ENCODE measurements around the gene OSBPL5. TPM values are rescaled to one million over a fixed set of nuclear protein-coding genes. Genes with fewer than 3 reads are reported as not detected.

The OSBPL5 gene
- total RNA-seq, 2 donors from 2014 or later = 34.0 to 69.5 TPM

GRCh38 chr11:3080733-3081385, 84.3 kb downstream of the OSBPL5 start:
- Histone ChIP-seq H3K4me3 (no peak overlapping the region), H3K27ac (no peak overlapping the region), H3K36me3 (no peaks in the 10 kb centered on the region), H3K9me3 (no peaks in the 10 kb centered on the region), H3K9ac (ENCODE audit: low read depth in 2 of 2, low read length in 2 of 2) (no peak overlapping the region), H3K4me1 (no peaks in the 10 kb centered on the region), H3K27me3 (no peaks in the 10 kb centered on the region)
- no peak for DNase-seq
- intact Hi-C loops (cut with DNase I) = no loop called here
- TF ChIP-seq, protein P1, sequence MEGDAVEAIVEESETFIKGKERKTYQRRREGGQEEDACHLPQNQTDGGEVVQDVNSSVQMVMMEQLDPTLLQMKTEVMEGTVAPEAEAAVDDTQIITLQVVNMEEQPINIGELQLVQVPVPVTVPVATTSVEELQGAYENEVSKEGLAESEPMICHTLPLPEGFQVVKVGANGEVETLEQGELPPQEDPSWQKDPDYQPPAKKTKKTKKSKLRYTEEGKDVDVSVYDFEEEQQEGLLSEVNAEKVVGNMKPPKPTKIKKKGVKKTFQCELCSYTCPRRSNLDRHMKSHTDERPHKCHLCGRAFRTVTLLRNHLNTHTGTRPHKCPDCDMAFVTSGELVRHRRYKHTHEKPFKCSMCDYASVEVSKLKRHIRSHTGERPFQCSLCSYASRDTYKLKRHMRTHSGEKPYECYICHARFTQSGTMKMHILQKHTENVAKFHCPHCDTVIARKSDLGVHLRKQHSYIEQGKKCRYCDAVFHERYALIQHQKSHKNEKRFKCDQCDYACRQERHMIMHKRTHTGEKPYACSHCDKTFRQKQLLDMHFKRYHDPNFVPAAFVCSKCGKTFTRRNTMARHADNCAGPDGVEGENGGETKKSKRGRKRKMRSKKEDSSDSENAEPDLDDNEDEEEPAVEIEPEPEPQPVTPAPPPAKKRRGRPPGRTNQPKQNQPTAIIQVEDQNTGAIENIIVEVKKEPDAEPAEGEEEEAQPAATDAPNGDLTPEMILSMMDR (IDR thresholded peaks at IDR 0.05) = no peak

DNA sequence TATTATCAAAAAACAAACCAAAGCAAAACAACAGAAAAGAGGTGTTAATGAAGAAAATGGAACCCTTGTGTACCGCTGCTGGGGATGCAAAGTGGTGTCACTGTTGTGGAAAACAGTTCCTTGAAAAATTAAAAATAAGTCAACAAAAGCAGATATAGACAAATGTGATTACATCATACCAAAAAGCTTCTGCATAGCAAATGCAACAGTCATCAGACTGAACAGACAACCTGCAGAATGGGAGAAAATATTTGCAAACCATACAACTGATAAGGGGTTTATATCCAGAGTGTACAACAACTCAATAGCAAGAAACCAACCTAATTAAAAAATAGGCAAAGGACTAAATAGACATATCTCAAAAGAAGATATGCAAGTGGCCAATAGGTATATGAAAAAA, 85.0 kb downstream of the OSBPL5 start:
- TF ChIP-seq, protein P1 (IDR thresholded peaks at IDR 0.05) = no peak
- Histone ChIP-seq H3K36me3 (no peaks in the 10 kb centered on the region), H3K9me3 (no peaks in the 10 kb centered on the region), H3K27me3 (no peaks in the 10 kb centered on the region), H3K9ac (ENCODE audit: low read depth in 2 of 2, low read length in 2 of 2) (no peak overlapping the region), H3K4me1 (no peaks in the 10 kb centered on the region), H3K4me3 (no peak overlapping the region), H3K27ac (no peak overlapping the region)
- intact Hi-C loops (cut with DNase I) = no loop called here
- DNase-seq = no peak

GRCh38 chr11:3077846-3078440, 87.2 kb downstream of the OSBPL5 start:
- H3K27ac ChIP-seq = no peak overlapping the region
- TF ChIP-seq, protein P1 (IDR thresholded peaks at IDR 0.05) = no peak
- no peak overlapping the region for H3K9ac ChIP-seq (ENCODE audit: low read depth in 2 of 2, low read length in 2 of 2)
- intact Hi-C loops (cut with DNase I) = no loop called here
- no peak overlapping the region for H3K4me3 ChIP-seq
- H3K36me3 ChIP-seq = no peaks in the 10 kb centered on the region
- no peaks in the 10 kb centered on the region for H3K27me3 ChIP-seq
- no peak for DNase-seq
- H3K9me3 ChIP-seq = no peaks in the 10 kb centered on the region
- H3K4me1 ChIP-seq = no peaks in the 10 kb centered on the region

- intact Hi-C loops (cut with DNase I) = no loop called here
- H3K4me3 ChIP-seq = no peak overlapping the region
- DNase-seq = no peak
Measured at GRCh38 chr11:3077189-3077836, 87.8 kb downstream of the OSBPL5 start.

DNA sequence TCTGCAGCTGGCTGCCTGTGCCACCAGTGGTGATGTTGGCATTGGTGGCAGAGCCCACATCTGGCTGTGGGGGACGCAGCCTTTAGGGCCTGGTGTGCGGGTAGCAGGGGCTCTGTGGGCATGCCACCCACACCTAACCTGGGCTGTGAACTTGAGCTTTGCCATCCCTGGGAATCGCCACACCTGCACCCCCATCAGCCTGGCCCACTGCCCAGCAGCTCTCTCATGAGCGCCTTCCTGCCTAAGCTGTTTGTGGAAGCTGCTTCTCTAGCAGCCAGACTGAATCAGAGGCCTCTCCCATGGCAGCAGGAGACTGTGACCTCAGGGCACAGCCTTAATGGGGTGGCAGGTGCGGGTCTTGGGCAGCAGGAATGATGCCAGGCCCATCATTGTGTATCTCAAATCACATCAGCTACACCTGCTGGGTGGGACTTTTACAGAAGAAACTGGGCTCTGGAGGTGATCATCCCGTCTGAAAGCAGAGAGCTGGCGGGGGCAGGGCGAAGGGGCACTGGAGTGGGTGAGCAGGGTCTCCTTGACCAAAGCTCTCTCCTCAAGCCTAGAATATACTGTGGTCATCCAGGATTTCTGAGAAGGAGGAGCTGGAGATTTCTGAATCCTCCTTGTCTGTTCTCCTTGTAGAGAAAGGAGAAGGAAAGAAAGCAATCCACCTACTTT, 90.1 kb downstream of the OSBPL5 start:
- H3K27me3 ChIP-seq = no peaks in the 10 kb centered on the region
- DNase-seq = peak; percentile 65
- intact Hi-C loops (cut with DNase I) = no loop called here
- H3K4me3 ChIP-seq = no peak overlapping the region
- no peaks in the 10 kb centered on the region for H3K9me3 ChIP-seq
- no peak overlapping the region for H3K27ac ChIP-seq
- no peaks in the 10 kb centered on the region for H3K36me3 ChIP-seq
- H3K4me1 ChIP-seq = no peaks in the 10 kb centered on the region
- no peak overlapping the region for H3K9ac ChIP-seq (ENCODE audit: low read depth in 2 of 2, low read length in 2 of 2)
- TF ChIP-seq, protein P1 (IDR thresholded peaks at IDR 0.05) = no peak

More at GRCh38 chr11:3077189-3077836, 87.8 kb downstream of the OSBPL5 start:
- Histone ChIP-seq H3K27ac (no peak overlapping the region), H3K9ac (ENCODE audit: low read depth in 2 of 2, low read length in 2 of 2) (no peak overlapping the region), H3K36me3 (no peaks in the 10 kb centered on the region), H3K4me1 (no peaks in the 10 kb centered on the region), H3K9me3 (no peaks in the 10 kb centered on the region), H3K27me3 (no peaks in the 10 kb centered on the region)
- TF ChIP-seq, protein P1 (IDR thresholded peaks at IDR 0.05) = no peak

All from colonic mucosa (tissue), 4 donors.